ENCODE results near the gene ZNF600. TPM values are rescaled to one million over a fixed set of nuclear protein-coding genes. Genes with fewer than 3 reads are reported as not detected.
A peak's percentile ranks its signal among the peaks of the same experiment; 100 is the strongest.
"Not testable (repeated sequence)": the region's sequence is repeated elsewhere in the genome, so short reads cannot be mapped to it uniquely, and the experiment has no call there.

ZNF600 gene
- total RNA-seq, 1 experiment from 2014 or later: 21.1 TPM

DNA sequence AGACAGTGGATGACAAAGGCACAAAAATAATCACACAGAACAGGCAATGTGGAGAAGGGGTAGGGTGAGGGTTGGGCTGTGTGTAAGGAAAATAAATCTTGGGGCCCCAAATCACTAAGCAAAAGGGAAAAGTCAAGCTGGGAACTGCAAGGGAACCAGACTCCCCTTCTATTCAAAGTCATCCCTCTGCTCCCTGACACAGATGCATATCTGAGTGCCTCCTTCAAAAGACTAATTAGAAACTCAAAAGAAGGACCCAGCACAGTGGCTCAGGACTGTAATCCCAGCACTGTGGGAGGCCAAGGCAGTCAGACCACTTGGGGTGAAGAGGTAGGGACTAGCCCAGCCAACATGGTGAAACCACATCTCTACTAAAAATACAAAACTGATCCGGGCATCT is 70.1 kb downstream of the ZNF600 start:
- intact Hi-C loops (cut with micrococcal nuclease; ENCODE audit: unreplicated experiment): no loop called here
- Mint-ChIP-seq H3K9me3 (ENCODE audit: unreplicated experiment) (peaks cover 18% of the 10 kb centered on the region), H3K27me3 (ENCODE audit: insufficient read depth, unreplicated experiment) (no peaks in the 10 kb centered on the region), H3K27ac (ENCODE audit: unreplicated experiment) (no peak overlapping the region), H3K4me1 (ENCODE audit: low read depth, unreplicated experiment) (peaks cover 7% of the 10 kb centered on the region), H3K36me3 (ENCODE audit: insufficient read depth, unreplicated experiment) (peaks cover 97% of the 10 kb centered on the region), H3K4me3 (ENCODE audit: unreplicated experiment) (no peak overlapping the region)
- no peak overlapping the region for H3K4me3 ChIP-seq (ENCODE audit: low read depth, low read length)
- POLR2A ChIA-PET: no interaction called here
- TF ChIP-seq, protein P1, sequence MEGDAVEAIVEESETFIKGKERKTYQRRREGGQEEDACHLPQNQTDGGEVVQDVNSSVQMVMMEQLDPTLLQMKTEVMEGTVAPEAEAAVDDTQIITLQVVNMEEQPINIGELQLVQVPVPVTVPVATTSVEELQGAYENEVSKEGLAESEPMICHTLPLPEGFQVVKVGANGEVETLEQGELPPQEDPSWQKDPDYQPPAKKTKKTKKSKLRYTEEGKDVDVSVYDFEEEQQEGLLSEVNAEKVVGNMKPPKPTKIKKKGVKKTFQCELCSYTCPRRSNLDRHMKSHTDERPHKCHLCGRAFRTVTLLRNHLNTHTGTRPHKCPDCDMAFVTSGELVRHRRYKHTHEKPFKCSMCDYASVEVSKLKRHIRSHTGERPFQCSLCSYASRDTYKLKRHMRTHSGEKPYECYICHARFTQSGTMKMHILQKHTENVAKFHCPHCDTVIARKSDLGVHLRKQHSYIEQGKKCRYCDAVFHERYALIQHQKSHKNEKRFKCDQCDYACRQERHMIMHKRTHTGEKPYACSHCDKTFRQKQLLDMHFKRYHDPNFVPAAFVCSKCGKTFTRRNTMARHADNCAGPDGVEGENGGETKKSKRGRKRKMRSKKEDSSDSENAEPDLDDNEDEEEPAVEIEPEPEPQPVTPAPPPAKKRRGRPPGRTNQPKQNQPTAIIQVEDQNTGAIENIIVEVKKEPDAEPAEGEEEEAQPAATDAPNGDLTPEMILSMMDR (IDR thresholded peaks at IDR 0.05; ENCODE audit: insufficient read depth in 1 of 2, low read depth in 1 of 2, low read length in 1 of 2, severe bottlenecking in 1 of 2, unreplicated experiment in 1 of 2): no peak
- no peaks in the 10 kb centered on the region for H3K27me3 ChIP-seq (replicated peaks; ENCODE audit: control insufficient read depth, insufficient read depth, low read length)
- peaks cover 9% of the 10 kb centered on the region for H3K36me3 ChIP-seq (ENCODE audit: control insufficient read depth, insufficient read depth, low read length)
- CTCF ChIA-PET: no interaction called here
- no TSS peak for BruUV-seq (replicated peaks)
- no peaks in the 10 kb centered on the region for H3K4me1 ChIP-seq
- no peak for DNase-seq
- H3K9me3 ChIP-seq: peaks cover 7% of the 10 kb centered on the region

DNA sequence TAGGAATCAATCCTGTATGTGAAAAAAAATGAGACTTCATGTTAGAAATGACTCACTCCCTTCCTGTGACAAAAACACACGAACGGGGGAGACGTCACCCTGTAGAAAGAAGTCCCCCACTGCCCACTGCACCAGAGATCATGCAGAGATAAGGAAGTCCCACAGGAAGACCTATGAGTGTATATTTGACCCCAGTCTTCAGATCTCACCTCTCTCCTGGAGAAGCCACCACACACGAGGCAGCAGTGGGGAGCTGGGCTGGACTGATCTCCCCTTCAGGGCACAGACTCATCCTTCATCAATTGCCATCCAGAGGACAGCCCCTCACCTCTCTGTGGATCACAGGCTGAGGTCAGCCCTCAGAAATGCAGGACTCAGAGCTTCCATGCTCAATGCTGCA is 70.7 kb downstream of the ZNF600 start:
- H3K4me3 ChIP-seq (ENCODE audit: low read depth, low read length); H3K9me3 ChIP-seq; DNase-seq; CTCF ChIA-PET; H3K4me1 ChIP-seq; BruUV-seq (replicated peaks); H3K4me3 Mint-ChIP-seq (ENCODE audit: unreplicated experiment); H3K27me3 Mint-ChIP-seq (ENCODE audit: insufficient read depth, unreplicated experiment); intact Hi-C loops (cut with micrococcal nuclease; ENCODE audit: unreplicated experiment); H3K27me3 ChIP-seq (replicated peaks; ENCODE audit: control insufficient read depth, insufficient read depth, low read length); POLR2A ChIA-PET; H3K4me1 Mint-ChIP-seq (ENCODE audit: low read depth, unreplicated experiment); H3K36me3 ChIP-seq (ENCODE audit: control insufficient read depth, insufficient read depth, low read length): not testable (repeated sequence)
- peaks cover 98% of the 10 kb centered on the region for H3K36me3 Mint-ChIP-seq (ENCODE audit: insufficient read depth, unreplicated experiment)
- peaks cover 22% of the 10 kb centered on the region for H3K9me3 Mint-ChIP-seq (ENCODE audit: unreplicated experiment)
- peak overlapping the region; percentile 48 for H3K27ac Mint-ChIP-seq (ENCODE audit: unreplicated experiment)

DNA sequence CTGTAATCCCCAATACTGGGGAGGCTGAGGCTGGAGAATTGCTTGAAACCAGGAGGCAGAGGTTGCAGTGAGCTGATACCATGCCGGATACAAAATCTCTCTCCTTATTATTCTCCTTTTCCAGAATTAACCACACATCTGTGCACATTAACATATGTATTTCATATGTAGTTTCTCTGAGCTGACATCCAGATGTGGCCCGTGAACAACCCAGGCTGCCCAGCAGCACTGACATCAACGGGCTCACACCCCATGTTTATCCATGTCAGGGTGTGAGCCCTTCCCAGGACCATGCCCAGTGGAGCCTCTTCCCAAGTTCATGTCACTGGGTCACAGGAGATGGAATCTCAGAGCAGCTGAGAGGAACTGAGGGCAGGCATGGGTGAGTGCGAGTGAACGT is 71.3 kb downstream of the ZNF600 start:
- DNase-seq; intact Hi-C loops (cut with micrococcal nuclease; ENCODE audit: unreplicated experiment); POLR2A ChIA-PET; H3K27me3 Mint-ChIP-seq (ENCODE audit: insufficient read depth, unreplicated experiment); H3K36me3 ChIP-seq (ENCODE audit: control insufficient read depth, insufficient read depth, low read length); H3K4me1 ChIP-seq; H3K27me3 ChIP-seq (replicated peaks; ENCODE audit: control insufficient read depth, insufficient read depth, low read length); H3K4me1 Mint-ChIP-seq (ENCODE audit: low read depth, unreplicated experiment); H3K4me3 ChIP-seq (ENCODE audit: low read depth, low read length); H3K4me3 Mint-ChIP-seq (ENCODE audit: unreplicated experiment); H3K9me3 ChIP-seq; CTCF ChIA-PET; BruUV-seq (replicated peaks): not testable (repeated sequence)
- peaks cover 98% of the 10 kb centered on the region for H3K36me3 Mint-ChIP-seq (ENCODE audit: insufficient read depth, unreplicated experiment)
- H3K27ac Mint-ChIP-seq (ENCODE audit: unreplicated experiment): peak overlapping the region; percentile 48
- H3K9me3 Mint-ChIP-seq (ENCODE audit: unreplicated experiment): peaks cover 22% of the 10 kb centered on the region

Other genes with a start within 250 kb of the ZNF600 start
- gene ZNF701, start 216.5 kb downstream of the ZNF600 start, total RNA-seq (2022): 17.5 and 19.6 TPM in 2 replicates
- gene ZNF83, start 148.4 kb downstream of the ZNF600 start, total RNA-seq (2022): 36.8 and 39.4 TPM in 2 replicates
- gene ZNF611, start 51.7 kb downstream of the ZNF600 start, total RNA-seq (2022): 27.5 and 28.5 TPM in 2 replicates
- 27.2 and 28.2 TPM in 2 replicates for gene ZNF28, start 34.8 kb upstream of the ZNF600 start, total RNA-seq (2022)
- 29.1 and 35.8 TPM in 2 replicates for gene ZNF468, start 70.8 kb upstream of the ZNF600 start, total RNA-seq (2022)
- 14.7 and 15.5 TPM in 2 replicates for gene ZNF320, start 110.8 kb upstream of the ZNF600 start, total RNA-seq (2022)
- 7.3 and 9.0 TPM in 2 replicates for gene ZNF888, start 136.6 kb upstream of the ZNF600 start, total RNA-seq (2022)
- 8.8 and 11.5 TPM in 2 replicates for gene ZNF816, start 176.1 kb upstream of the ZNF600 start, total RNA-seq (2022)
- gene ERVV-1, start 227.1 kb upstream of the ZNF600 start, total RNA-seq (2022): not detected in 2 replicates

Data from Caco-2 (cell line).